HUES64 (cell line): ENCODE measurements around the gene ADAP1.
"Not testable (repeated sequence)": the region's sequence is repeated elsewhere in the genome, so short reads cannot be mapped to it uniquely, and the experiment has no call there.

ENCODE experiments used
- H3K27ac ChIP-seq: 2 replicates; pipeline ENCODE4 v1.7.0; 2013; ENCODE audit warnings: low read depth, low read length, inconsistent platforms
- H3K27me3 ChIP-seq: 2 replicates; pipeline ENCODE4 v1.6.1; 2013; ENCODE audit warnings: mild to moderate bottlenecking, low read length; ENCODE audit not compliant: insufficient read depth
- H3K36me3 ChIP-seq: 2 replicates; pipeline ENCODE4 v1.6.1; 2013; ENCODE audit warnings: mild to moderate bottlenecking, low read length; ENCODE audit not compliant: insufficient read depth
- H3K4me1 ChIP-seq: 2 replicates; pipeline ENCODE4 v1.6.1; 2013; ENCODE audit warnings: mild to moderate bottlenecking, low read length, moderate library complexity; ENCODE audit not compliant: insufficient read depth
- H3K4me3 ChIP-seq: 2 replicates; pipeline ENCODE4 v1.5.1; 2013; ENCODE audit warnings: mild to moderate bottlenecking, low read length, moderate library complexity
- H3K9ac ChIP-seq: 2 replicates; pipeline ENCODE4 v1.6.1; 2013; ENCODE audit warnings: mild to moderate bottlenecking, low read depth, low read length
- H3K9me3 ChIP-seq: 2 replicates; pipeline ENCODE4 v1.6.1; 2013; ENCODE audit warnings: low read depth, low read length; ENCODE audit not compliant: insufficient read depth
- WGBS: fragments of 150-250, 120-280 bp; methylation state at CpG from one replicate; pipeline ENCODE4 v1.1.7; 2013; ENCODE audit warnings: missing lambda C conversion rate; 5-methylcytosine and 5-hydroxymethylcytosine counted together

ADAP1 gene

DNA sequence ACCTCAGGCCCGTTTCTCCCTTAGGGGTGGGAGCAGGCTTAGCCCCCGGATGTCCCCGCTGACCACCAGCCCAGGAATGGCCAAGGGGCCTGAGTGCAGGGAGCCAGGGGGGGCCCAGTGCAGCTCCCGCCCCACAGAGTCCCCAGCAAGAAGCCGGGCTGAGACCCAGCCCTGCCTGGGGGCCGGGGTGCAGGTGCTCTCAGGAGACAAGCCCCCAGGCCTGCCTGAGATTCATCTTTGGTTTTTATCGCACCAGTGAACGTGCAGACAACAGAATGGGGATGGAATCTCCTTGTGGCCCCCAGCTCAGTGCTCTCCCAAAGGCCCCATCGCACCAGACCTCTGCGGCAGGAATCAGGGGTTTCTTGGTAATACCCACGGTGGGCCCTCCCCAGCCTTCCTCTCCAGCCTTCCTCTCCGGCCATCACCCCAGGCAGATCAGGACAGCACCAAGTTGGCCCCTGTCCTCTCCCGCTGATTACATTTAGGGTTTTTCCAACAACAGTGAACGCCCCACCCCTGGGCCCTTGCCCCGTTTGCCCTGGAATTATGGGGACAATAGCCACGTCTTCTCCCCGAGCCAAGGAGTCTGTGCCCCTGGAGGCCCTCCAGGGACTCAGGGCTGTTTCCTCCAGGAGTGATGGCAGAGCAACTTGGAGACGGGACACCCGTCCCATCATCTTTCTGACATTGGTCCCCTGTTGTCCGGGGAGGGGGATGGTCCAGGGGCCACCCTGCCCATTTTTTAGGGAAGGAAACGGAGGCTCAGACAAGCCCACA lies 22.4 kb downstream of the ADAP1 start:
- 92% methylated on average over 21 of the region's 21 CpGs for WGBS
- no peak overlapping the region for H3K4me3 ChIP-seq

DNA sequence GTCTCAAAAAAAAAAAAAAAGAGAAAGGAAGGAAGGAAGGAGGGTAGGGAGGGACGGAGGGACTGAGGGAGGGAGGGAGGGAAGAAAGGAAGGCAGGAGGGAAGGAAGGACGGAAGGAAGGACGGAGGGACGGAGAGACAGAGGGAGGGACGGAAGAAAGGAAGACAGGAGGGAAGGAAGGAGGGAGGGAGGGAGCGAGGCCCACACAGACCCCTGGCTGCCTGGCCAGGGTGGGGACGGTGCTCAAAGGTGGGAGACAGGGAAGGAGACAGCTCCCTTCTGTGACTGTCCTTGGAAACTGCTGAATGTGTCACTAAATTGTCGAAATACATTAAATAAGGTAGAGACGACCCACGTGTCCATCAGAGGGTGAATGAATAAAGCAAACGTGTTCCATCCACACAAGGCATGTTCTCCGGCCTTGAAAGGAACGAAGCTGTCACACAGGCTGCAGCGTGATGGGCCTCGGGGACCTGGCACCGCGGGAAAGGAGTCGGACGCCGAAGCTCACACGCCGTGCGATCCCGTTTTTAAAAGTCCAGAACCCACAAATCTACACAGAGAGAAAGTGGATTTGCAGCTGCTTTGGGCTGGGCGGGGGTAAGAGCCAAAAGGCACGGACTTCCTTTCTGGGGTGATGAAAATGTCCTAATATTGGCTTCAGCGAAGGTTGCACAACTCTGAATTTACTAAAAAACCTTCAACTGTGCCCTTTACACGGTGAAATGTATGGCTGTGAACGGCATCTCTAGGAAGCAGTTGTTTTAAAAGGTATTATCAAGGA lies 23.3 kb downstream of the ADAP1 start:
- Histone ChIP-seq H3K9me3 (no peaks in the 10 kb centered on the region), H3K4me1 (no peaks in the 10 kb centered on the region), H3K27ac (no peak overlapping the region), H3K4me3 (no peak overlapping the region), H3K9ac (no peak overlapping the region), H3K36me3 (no peaks in the 10 kb centered on the region), H3K27me3 (no peaks in the 10 kb centered on the region)
- WGBS = 88% methylated on average over 29 of the region's 29 CpGs

More for the DNA sequence above, 22.4 kb downstream of the ADAP1 start:
- Histone ChIP-seq H3K9ac (no peak overlapping the region), H3K27me3 (no peaks in the 10 kb centered on the region), H3K9me3 (no peaks in the 10 kb centered on the region), H3K4me1 (no peaks in the 10 kb centered on the region), H3K36me3 (no peaks in the 10 kb centered on the region), H3K27ac (no peak overlapping the region)

DNA sequence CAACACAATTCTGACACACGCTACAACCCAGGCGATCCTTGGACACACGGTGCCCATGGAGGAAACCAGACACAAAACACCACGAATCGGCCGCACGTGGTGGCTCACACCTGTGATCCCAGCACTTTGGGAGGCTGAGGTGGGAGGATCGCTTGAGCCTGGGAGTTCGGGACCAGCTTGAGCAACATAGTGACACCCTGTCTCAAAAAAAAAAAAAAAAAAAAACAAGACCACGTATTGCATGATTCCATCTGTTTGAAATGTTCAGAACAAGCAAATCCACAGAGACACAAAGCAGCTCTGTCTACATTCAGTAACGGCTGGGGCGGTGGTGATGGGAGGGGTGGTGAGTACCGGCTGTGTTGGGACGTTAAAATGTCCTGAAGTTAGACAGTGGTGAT lies 25.2 kb downstream of the ADAP1 start:
- H3K4me1 ChIP-seq = no peaks in the 10 kb centered on the region
- no peak overlapping the region for H3K4me3 ChIP-seq
- no peaks in the 10 kb centered on the region for H3K9me3 ChIP-seq
- no peaks in the 10 kb centered on the region for H3K36me3 ChIP-seq
- H3K9ac ChIP-seq = no peak overlapping the region
- H3K27ac ChIP-seq = no peak overlapping the region
- no peaks in the 10 kb centered on the region for H3K27me3 ChIP-seq
- 96% methylated on average over 14 of the region's 14 CpGs for WGBS

DNA sequence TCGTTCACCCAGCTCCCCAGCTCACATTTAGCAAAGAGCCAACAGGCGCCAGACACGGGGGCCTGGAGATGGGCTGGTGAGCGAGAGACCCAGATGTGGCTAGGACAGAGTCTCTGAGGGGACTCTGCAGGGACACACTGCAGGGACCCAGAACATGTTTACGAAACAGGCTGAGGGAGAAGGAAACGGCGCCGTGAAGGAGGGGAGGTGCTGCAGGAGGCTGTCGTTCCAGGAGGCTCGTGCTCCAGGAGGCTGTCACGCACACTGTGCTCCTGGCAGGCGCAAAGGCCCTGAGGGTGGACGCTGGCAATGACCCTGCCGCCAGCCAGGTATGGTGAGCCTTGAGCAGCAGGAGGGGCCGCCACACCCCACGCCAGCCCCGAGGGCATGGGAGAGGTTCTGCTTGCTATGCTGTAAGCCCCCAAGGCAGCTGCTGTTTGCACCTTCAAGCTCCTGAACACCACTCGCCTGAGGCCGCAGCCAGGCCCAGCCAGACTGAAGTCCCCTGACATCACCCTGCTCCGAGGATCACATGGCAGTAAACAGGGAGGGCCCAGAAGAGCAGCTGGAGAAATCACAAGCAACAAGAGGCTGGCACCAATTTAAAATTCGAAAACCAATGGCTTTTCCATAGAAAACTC lies 27.3 kb downstream of the ADAP1 start:
- WGBS = 86% methylated on average over 21 of the region's 21 CpGs
- Histone ChIP-seq H3K9ac (no peak overlapping the region), H3K36me3 (no peaks in the 10 kb centered on the region), H3K4me3 (no peak overlapping the region), H3K27me3 (no peaks in the 10 kb centered on the region), H3K9me3 (no peaks in the 10 kb centered on the region), H3K4me1 (no peaks in the 10 kb centered on the region), H3K27ac (no peak overlapping the region)

DNA sequence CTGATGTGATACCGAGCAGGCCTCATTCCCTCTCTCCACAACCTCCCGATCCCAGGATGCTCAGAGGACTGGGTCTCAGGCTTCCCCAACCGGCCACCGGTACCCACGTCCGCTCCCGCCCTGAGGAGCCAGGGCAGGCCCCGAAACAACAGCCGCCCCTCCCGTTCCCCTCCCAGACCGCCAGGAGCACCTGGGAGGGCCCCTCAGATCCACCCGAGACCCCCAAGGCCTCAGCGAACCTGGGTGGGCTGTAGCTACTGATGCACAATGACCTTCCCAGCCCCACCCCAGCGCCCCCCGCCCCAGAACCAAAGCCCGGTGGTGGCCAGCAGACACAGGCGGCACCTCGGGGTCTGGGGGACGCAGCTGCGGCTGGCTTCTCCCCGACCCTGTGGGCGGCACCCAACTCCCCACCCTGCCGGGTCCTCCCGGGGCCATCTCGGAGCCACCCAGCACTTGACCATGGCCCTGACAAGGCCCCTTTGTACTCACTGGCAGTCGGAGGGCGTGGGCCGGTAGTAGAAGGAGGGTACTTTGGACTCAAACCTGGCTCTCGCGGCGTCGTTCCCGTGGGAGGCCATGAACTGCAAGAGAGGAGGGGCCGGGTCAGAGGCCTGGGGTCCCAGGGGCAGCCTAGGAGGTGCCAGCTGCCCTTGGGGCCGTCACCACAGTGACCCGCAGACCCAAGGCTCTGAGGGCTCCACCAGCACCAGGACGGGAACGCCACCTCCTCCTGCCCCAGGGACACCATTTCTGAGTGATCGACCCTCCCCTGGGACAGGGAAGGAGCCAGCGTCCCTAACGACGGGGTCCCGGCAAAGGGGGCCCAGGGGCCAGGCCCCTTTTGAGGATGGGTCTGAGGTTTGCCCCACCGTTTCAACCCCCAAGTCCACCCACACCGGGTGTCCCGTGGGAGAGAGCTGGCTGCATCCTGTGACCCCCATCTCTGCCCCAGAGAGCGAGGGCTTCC lies 28.1 kb downstream of the ADAP1 start:
- H3K4me1 ChIP-seq = no peaks in the 10 kb centered on the region
- H3K9ac ChIP-seq = no peak overlapping the region
- no peaks in the 10 kb centered on the region for H3K9me3 ChIP-seq
- WGBS = 91% methylated on average over 47 of the region's 47 CpGs
- no peak overlapping the region for H3K27ac ChIP-seq
- no peak overlapping the region for H3K4me3 ChIP-seq
- no peaks in the 10 kb centered on the region for H3K36me3 ChIP-seq
- no peaks in the 10 kb centered on the region for H3K27me3 ChIP-seq

DNA sequence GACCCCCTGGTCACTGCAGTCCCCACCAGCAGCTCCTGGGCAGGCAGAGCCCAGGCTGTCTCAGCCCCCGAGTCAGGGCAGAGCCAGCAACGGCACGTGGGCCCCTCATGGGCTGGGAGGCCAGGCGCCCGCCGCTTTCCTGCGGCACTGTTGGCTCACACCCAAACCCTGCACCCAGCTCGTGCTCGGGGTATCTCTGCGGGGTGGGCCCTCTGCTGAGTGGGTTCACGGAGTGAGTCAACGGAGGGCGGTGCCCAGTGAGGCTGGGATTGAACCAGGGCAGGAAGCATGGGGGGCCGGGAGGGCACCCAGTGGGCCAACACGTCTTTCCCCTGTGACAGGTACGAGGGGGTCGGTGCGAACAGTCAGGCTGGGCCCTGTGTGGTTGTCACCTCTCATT lies 28.9 kb downstream of the ADAP1 start:
- H3K27me3 ChIP-seq = no peaks in the 10 kb centered on the region
- H3K9ac ChIP-seq = no peak overlapping the region
- no peaks in the 10 kb centered on the region for H3K9me3 ChIP-seq
- WGBS = 88% methylated on average over 18 of the region's 18 CpGs
- no peak overlapping the region for H3K27ac ChIP-seq
- no peaks in the 10 kb centered on the region for H3K4me1 ChIP-seq
- H3K36me3 ChIP-seq = no peaks in the 10 kb centered on the region
- no peak overlapping the region for H3K4me3 ChIP-seq

DNA sequence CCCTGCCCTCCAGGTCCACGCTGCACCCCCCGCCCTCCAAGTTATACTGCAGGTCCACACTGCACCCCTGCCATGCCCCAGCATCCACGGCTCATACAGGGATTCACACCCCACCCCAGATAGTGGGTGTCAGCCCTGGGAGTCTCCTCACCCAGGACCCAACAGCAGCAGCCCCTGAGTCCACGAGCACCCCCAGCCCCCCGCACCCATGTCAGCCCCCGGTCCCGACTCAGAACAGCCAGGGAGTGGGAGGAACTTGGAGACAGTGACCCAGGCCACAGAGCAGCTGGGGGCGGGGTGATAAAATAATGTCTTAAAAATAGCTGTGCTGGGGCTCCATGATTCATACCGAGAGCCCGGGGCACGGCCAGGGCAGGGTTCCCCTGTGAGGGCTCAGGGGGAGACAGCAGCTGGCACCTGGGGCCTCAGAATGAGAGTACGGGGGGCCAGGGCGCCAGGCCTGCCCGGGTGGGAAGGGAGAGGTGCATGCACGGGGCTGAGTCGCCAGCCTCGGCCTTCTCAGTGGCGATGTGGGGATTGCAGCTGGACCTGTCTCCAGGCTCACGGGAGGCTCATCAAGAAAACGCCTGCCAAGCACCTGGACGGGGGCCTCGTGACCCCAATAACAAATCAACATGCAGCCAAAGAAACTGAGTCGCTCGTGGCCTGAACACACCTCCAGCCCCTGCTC lies 29.8 kb downstream of the ADAP1 start:
- 88% methylated on average over 24 of the region's 24 CpGs for WGBS
- Histone ChIP-seq H3K4me3 (no peak overlapping the region), H3K36me3 (no peaks in the 10 kb centered on the region), H3K27me3 (no peaks in the 10 kb centered on the region), H3K9ac (no peak overlapping the region), H3K9me3 (no peaks in the 10 kb centered on the region), H3K27ac (no peak overlapping the region), H3K4me1 (no peaks in the 10 kb centered on the region)

DNA sequence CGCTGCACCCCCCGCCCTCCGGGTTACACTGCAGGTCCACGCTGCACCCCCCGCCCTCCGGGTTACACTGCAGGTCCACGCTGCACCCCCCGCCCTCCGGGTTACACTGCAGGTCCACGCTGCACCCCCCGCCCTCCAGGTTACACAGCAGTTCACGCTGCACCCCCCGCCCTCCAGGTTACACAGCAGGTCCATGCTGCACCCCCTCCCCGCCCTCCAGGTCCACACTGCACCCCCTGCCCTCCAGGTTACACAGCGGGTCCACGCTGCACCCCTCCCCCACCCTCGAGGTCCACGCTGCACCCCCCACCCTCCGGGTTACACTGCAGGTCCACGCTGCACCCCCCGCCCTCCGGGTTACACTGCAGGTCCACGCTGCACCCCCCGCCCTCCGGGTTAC lies 30.4 kb downstream of the ADAP1 start:
- H3K9me3 ChIP-seq, H3K36me3 ChIP-seq, H3K4me3 ChIP-seq, H3K9ac ChIP-seq, H3K27me3 ChIP-seq, H3K4me1 ChIP-seq, H3K27ac ChIP-seq: not testable (repeated sequence)
- 89% methylated on average over 14 of the region's 25 CpGs for WGBS

DNA sequence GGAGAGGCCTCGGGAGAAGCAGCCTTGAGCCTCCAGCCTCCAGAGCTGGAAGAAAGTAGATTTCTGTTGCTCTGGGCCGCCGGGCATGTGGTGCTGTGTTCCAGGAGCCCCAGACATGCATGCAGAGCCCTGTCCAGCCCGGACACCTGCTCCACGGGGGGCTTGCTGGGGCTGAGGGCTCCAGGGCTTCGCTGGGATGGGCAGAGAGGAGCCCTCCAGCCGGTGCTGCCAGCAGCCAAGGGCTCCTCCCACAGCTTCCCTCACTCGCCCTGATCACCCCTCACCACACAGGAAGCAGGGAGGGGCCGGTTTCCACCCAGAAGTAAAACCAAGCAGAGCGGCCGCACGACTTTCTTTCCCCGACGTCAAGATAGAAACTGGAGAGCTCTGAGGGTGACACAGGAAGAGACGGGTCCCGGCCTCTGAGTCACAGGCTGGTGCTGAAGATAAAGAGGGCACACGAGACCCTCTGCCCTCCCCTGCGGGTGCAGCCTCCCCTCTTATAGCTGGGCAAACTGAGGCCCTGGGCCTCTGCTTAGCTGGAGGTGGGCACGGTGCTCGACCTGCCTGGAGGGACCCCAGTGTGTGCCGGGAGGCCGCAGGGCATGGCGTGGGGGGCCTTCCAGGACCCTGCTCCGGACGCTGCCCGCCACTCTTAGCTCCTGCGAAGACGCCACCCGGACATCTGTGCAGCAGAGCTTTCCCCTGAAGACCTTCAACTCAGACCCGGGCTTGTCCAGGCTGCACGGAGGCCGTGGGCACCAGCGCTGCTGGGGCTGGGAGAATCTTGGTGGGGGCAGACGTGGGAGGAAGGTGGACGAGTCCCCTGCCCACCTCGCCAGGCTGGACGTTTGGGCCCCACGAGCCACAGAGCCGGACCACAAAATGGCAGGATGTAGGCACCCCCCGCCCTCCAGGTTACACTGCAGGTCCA lies 31.1 kb downstream of the ADAP1 start:
- H3K27me3 ChIP-seq = no peaks in the 10 kb centered on the region
- H3K4me1 ChIP-seq = no peaks in the 10 kb centered on the region
- H3K4me3 ChIP-seq = no peak overlapping the region
- 73% methylated on average over 40 of the region's 40 CpGs for WGBS
- no peaks in the 10 kb centered on the region for H3K9me3 ChIP-seq
- H3K36me3 ChIP-seq = no peaks in the 10 kb centered on the region
- no peak overlapping the region for H3K27ac ChIP-seq
- no peak overlapping the region; the same call in 1 of the 2 replicates for H3K9ac ChIP-seq
